NCI-H2227 (cell line): Measurements from ENCODE around the gene CYP4F8.

ENCODE experiments used
- DNase-seq: peaks from one replicate; lab custom pipeline; 2025; ENCODE audit not compliant: unreplicated experiment; lab: John Stamatoyannopoulos, UW

CYP4F8 gene

GRCh38 chr19:15615526-15615925, 508 bp downstream of the CYP4F8 start:
- no peak for DNase-seq

GRCh38 chr19:15616183-15616582, 1.2 kb downstream of the CYP4F8 start:
- no peak for DNase-seq

GRCh38 chr19:15616627-15617270, 1.7 kb downstream of the CYP4F8 start:
- DNase-seq, result no peak

GRCh38 chr19:15618321-15618720, 3.3 kb downstream of the CYP4F8 start:
- DNase-seq, result no peak

DNA sequence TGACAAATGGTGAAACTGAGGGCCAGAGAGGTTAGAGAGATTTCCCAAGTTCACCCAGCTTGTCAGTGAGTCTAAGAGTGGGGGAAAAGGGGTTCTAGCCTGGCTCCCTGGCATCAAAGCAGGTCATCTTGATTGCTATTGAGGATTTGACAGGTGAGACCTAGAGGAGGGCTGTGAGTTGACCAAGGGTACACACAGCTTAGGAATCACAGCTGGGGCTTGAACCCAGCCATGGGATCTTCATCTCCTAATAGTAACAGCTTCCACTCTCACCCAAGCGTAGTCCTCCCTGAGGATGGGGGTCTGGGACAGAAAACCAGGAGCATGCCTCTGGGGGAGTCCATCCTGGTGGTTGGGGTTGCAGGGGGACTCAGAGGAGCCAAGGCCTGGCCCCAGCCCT, 6.8 kb downstream of the CYP4F8 start:
- DNase-seq, result no peak

GRCh38 chr19:15622991-15623390, 8.0 kb downstream of the CYP4F8 start:
- DNase-seq, result no peak

DNA sequence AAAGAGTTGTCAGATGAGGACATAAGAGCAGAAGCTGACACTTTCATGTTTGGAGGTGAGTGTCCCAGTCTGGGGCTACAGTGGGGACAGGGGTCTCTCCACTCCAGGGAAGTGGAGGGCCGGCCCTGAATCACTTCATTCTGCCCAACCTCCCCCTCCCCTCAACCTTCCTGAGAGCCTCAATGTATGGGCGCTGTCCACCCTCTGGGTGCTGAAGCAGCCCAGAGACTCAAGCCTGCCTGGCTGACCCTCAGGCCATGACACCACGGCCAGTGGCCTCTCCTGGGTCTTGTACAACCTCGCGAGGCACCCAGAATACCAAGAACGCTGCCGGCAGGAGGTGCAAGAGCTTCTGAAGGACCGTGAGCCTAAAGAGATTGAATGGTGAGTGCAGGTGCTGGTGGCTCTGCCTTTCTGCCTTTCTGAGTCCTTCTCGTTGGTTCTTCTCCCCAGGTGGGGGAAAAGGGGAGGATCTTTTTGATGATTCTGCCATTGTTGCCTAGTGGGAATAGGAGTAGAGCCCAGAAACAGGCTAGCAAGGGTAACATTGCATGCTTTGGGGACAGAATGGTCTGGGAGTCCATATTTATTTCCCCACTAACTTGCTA, 8.8 kb downstream of the CYP4F8 start:
- no peak for DNase-seq

DNA sequence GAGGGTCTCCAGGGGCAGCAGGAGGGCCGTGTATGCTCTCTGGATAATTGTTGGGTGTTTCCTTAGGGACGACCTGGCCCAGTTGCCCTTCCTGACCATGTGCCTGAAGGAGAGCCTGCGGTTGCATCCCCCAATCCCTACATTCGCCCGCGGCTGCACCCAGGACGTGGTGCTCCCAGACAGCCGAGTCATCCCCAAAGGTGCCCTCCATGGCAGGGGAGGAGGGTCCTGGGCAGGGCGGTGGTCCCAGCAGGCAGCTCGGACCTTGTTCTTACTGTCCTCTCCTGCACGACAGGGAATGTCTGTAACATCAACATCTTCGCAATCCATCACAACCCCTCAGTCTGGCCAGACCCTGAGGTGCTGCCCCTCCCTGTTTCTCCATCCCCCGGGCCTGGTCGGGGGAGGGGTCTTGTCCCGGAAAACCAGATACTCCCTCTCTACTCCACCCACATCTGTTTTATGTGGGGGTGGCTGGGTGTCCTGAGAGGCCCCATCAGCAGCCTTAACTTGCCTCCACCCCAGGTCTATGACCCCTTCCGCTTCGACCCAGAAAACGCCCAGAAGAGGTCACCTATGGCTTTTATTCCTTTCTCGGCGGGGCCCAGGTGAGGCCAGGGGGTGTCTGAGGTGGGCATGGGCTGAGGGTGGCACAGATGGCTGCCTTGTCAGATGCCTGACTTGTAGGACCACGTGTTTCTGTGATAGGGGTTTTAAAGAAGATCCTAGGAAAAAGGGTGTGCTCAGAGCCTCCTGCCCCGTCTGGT, 13.4 kb downstream of the CYP4F8 start:
- no peak for DNase-seq

- DNase-seq, result peak; percentile 72
Measured at GRCh38 chr19:15629003-15629880, 14.2 kb downstream of the CYP4F8 start.

GRCh38 chr19:15631817-15632216, 16.8 kb downstream of the CYP4F8 start:
- DNase-seq, result peak; percentile 1

- DNase-seq, result no peak
Measured at GRCh38 chr19:15633082-15633835, 18.2 kb downstream of the CYP4F8 start.

GRCh38 chr19:15634105-15634504, 19.1 kb downstream of the CYP4F8 start:
- DNase-seq, result no peak

DNA sequence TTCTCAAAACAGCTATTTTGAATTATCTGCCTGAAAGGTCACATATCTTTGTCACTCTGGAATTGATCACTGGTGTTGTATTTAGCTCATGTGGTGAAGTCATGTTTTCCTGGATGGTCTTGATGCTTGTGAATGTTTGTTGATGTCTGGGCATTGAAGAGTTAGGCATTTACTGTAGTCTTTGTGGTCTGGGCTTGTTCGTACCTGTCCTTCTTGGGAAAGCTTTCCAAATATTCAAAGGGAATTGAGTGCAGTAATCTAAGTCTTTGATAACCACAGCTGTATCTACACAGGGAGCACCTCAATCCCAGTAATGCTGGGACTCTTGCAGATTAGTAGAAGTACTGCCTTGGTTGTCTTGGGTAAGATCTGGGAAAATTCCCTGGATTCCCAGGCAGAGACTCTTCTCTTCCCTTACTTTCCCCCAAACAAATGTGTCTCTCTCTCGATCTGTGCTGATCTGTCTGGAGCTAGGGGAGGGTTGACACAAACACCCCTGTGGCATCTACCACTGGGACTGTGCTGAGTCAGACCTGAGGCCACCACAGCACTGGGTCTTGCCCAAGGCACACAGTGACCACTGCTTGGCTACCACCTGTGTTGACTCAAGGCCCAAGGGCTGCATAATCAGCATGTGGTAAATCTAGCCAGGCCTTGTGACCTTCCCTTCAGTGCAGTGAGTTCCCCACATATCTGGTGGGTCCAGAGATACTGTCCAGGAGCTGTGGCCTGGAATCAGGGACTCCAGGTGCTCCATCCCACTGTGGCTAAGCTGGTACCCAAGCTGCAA, 20.2 kb downstream of the CYP4F8 start:
- DNase-seq, result no peak

- no peak for DNase-seq
Measured at GRCh38 chr19:15636026-15636425, 21.0 kb downstream of the CYP4F8 start.

- DNase-seq, result no peak
Measured at GRCh38 chr19:15639596-15639995, 24.6 kb downstream of the CYP4F8 start.

GRCh38 chr19:15640294-15640903, 25.4 kb downstream of the CYP4F8 start, which contains the start of gene CYP4F3:
Gene CYP4F3, plus strand, starts transcription at chr19:15640897. Its CDS starts 519 bp downstream, at chr19:15641416.
- no peak for DNase-seq

- DNase-seq, result no peak
Measured at GRCh38 chr19:15640904-15641597, 26.0 kb downstream of the CYP4F8 start.

DNA sequence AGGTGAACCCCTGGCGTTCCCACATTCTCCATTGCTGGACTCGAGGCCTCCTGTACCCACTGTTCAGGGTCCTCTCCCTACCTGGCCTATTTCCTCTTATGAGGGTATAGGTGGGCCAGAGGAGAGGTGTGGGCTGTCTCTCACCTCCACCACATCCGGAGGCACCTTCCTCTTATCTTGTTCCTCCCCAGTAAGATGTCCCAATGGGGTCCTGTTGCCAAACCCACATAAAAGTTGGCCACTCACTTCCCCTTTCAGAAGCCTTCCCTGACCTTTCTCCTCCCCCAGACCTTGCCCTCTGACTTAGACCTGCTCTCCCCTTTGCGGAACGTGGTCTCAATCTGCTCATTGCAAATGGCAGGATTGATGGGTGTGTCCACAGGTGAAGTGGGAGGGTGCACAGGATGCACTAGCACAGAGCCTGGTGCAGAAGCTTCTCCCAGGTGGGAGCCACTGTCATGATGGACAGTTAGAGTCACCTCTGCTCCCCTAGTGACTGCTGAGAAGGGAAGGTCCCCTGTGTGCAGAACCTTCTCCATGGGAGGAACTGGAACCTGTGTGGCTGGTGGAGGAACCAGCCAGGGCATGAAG, 27.0 kb downstream of the CYP4F8 start:
- no peak for DNase-seq
